Activated CD4-positive, alpha-beta T cell treated with anti-CD3 and anti-CD28 coated beads for 36 hours (primary cell): ENCODE data around the gene ULK1. TPM values are rescaled to one million over a fixed set of nuclear protein-coding genes. Genes with fewer than 3 reads are reported as not detected.
"Not testable (repeated sequence)": the region's sequence is repeated elsewhere in the genome, so short reads cannot be mapped to it uniquely, and the experiment has no call there.

Experiments used
- ATAC-seq: fragments of 200-7000 bp; cut with Tn5 transposase; one replicate; pipeline ENCODE4 v1.10.0; 2021; ENCODE audit warnings: mild to moderate bottlenecking, moderate library complexity
- CTCF ChIA-PET: fragments of 350-600 bp; sonication (Branson Sonifier 250); formaldehyde crosslinking; loops from one replicate; lab custom pipeline; 2021; ENCODE audit warnings: antibody characterized with exemption; lab: Charles Lee
- POLR2A ChIA-PET: fragments of 350-600 bp; sonication (Branson Sonifier 250); formaldehyde crosslinking; loops from one replicate; lab custom pipeline; 2021; ENCODE audit warnings: antibody characterized with exemption, inconsistent platforms; lab: Charles Lee
- DNase-seq: peaks from one replicate; pipeline ENCODE4 v3.0.0-alpha.2; 2020
- H3K27ac Mint-ChIP-seq: one replicate; pipeline ENCODE4 v1.8.0; 2021; ENCODE audit warnings: mixed read lengths
- H3K27me3 Mint-ChIP-seq: one replicate; pipeline ENCODE4 v1.8.0; 2021; ENCODE audit warnings: mixed read lengths
- H3K36me3 Mint-ChIP-seq: one replicate; pipeline ENCODE4 v1.8.0; 2021; ENCODE audit warnings: low read depth, mixed read lengths
- H3K4me1 Mint-ChIP-seq: one replicate; pipeline ENCODE4 v1.8.0; 2021; ENCODE audit warnings: mixed read lengths
- H3K4me3 Mint-ChIP-seq: one replicate; pipeline ENCODE4 v1.8.0; 2021; ENCODE audit warnings: mild to moderate bottlenecking, moderate library complexity, mixed read lengths
- H3K9me3 Mint-ChIP-seq: one replicate; pipeline ENCODE4 v1.8.0; 2021; ENCODE audit warnings: low read depth, mixed read lengths
- intact Hi-C, 2 experiments: fragments of 100-400 bp; cut with DNase I in 1 of 2; cut with micrococcal nuclease in 1 of 2; formaldehyde crosslinking; loops; one replicate each; pipeline versions ENCODE4 v1.14.2 to v1.15.1; 2022 to 2024; cut with DNase I, micrococcal nuclease
- total RNA-seq, 2 experiments: library from RNA; stranded (reverse); gene quantifications; one replicate each; pipeline ENCODE4 v1.2.3, GENCODE V29; 2021

Gene ULK1
- total RNA-seq, 2 experiments from 2014 or later = 12.9 to 14.4 TPM

GRCh38 chr12:131864469-131864868 lies 30.0 kb upstream of the ULK1 start:
- peaks cover 2% of the 10 kb centered on the region for H3K4me1 Mint-ChIP-seq
- ATAC-seq (no peak), DNase-seq (no peak)
- H3K36me3 Mint-ChIP-seq = no peaks in the 10 kb centered on the region
- no peak overlapping the region for H3K27ac Mint-ChIP-seq
- ChIA-PET CTCF (interaction anchor here (0.6 kb wide), 1 partner anchor 661 kb away, joined by 3 read pairs; no protein-coding TSS in a partner anchor), POLR2A (interaction anchor here (0.9 kb wide), 1 partner anchor 72 kb away, joined by 3 read pairs; no protein-coding TSS in a partner anchor)
- H3K9me3 Mint-ChIP-seq = no peaks in the 10 kb centered on the region
- intact Hi-C loops = no loop called here
- H3K27me3 Mint-ChIP-seq = no peaks in the 10 kb centered on the region
- no peak overlapping the region for H3K4me3 Mint-ChIP-seq

GRCh38 chr12:131865180-131865875 lies 29.1 kb upstream of the ULK1 start:
- Mint-ChIP-seq H3K9me3 (no peaks in the 10 kb centered on the region), H3K36me3 (no peaks in the 10 kb centered on the region), H3K4me3 (no peak overlapping the region), H3K27ac (no peak overlapping the region), H3K4me1 (peaks cover 2% of the 10 kb centered on the region), H3K27me3 (no peaks in the 10 kb centered on the region)
- no peak for ATAC-seq
- intact Hi-C loops = no loop called here
- ChIA-PET CTCF (interaction anchor here (0.6 kb wide), 1 partner anchor 662 kb away, joined by 3 read pairs; no protein-coding TSS in a partner anchor), POLR2A (interaction anchor here (0.9 kb wide), 1 partner anchor 71 kb away, joined by 3 read pairs; no protein-coding TSS in a partner anchor)
- DNase-seq = no peak

- Mint-ChIP-seq H3K36me3 (no peaks in the 10 kb centered on the region), H3K4me3 (no peak overlapping the region), H3K27me3 (no peaks in the 10 kb centered on the region), H3K4me1 (no peaks in the 10 kb centered on the region), H3K27ac (no peak overlapping the region), H3K9me3 (no peaks in the 10 kb centered on the region)
- ChIA-PET CTCF (no interaction called here), POLR2A (no interaction called here)
- DNase-seq = no peak
- intact Hi-C loops = no loop called here
- no peak for ATAC-seq
These were observed 27.0 kb upstream of the ULK1 start for GRCh38 chr12:131867471-131867870.

GRCh38 chr12:131867891-131868675 lies 26.3 kb upstream of the ULK1 start:
- intact Hi-C loops = no loop called here
- Mint-ChIP-seq H3K4me1 (no peaks in the 10 kb centered on the region), H3K4me3 (no peak overlapping the region), H3K27ac (no peak overlapping the region), H3K36me3 (no peaks in the 10 kb centered on the region), H3K27me3 (no peaks in the 10 kb centered on the region), H3K9me3 (no peaks in the 10 kb centered on the region)
- ATAC-seq (no peak), DNase-seq (no peak)
- POLR2A ChIA-PET = no interaction called here
- CTCF ChIA-PET = no interaction called here

- H3K27ac Mint-ChIP-seq = no peak overlapping the region
- intact Hi-C loops = no loop called here
- H3K36me3 Mint-ChIP-seq = no peaks in the 10 kb centered on the region
- ChIA-PET CTCF (no interaction called here), POLR2A (no interaction called here)
- H3K9me3 Mint-ChIP-seq = peaks cover 7% of the 10 kb centered on the region
- no peak for ATAC-seq
- no peaks in the 10 kb centered on the region for H3K4me1 Mint-ChIP-seq
- no peak for DNase-seq
- H3K27me3 Mint-ChIP-seq = no peaks in the 10 kb centered on the region
- H3K4me3 Mint-ChIP-seq = no peak overlapping the region
These were observed 24.5 kb upstream of the ULK1 start for GRCh38 chr12:131869871-131870418.

- peaks cover 7% of the 10 kb centered on the region for H3K9me3 Mint-ChIP-seq
- H3K36me3 Mint-ChIP-seq = no peaks in the 10 kb centered on the region
- DNase-seq = no peak
- intact Hi-C loops = no loop called here
- no peaks in the 10 kb centered on the region for H3K4me1 Mint-ChIP-seq
- ATAC-seq = no peak
- no peak overlapping the region for H3K4me3 Mint-ChIP-seq
- no peak overlapping the region for H3K27ac Mint-ChIP-seq
- ChIA-PET POLR2A (no interaction called here), CTCF (no interaction called here)
- no peaks in the 10 kb centered on the region for H3K27me3 Mint-ChIP-seq
These were observed 22.7 kb upstream of the ULK1 start for GRCh38 chr12:131871677-131872076.

- ATAC-seq = no peak
- Mint-ChIP-seq H3K27me3 (no peaks in the 10 kb centered on the region), H3K9me3 (peaks cover 7% of the 10 kb centered on the region), H3K27ac (no peak overlapping the region), H3K4me3 (no peak overlapping the region), H3K4me1 (no peaks in the 10 kb centered on the region), H3K36me3 (no peaks in the 10 kb centered on the region)
- CTCF ChIA-PET = no interaction called here
- intact Hi-C loops = no loop called here
- no peak for DNase-seq
- POLR2A ChIA-PET = interaction anchor here (0.6 kb wide), 1 partner anchor 73 kb away, joined by 3 read pairs; no protein-coding TSS in a partner anchor
These were observed 22.0 kb upstream of the ULK1 start for GRCh38 chr12:131872154-131873051.

GRCh38 chr12:131873293-131873692 lies 21.1 kb upstream of the ULK1 start:
- H3K27me3 Mint-ChIP-seq = no peaks in the 10 kb centered on the region

GRCh38 chr12:131874972-131875371 lies 19.4 kb upstream of the ULK1 start:
- CTCF ChIA-PET, H3K36me3 Mint-ChIP-seq, H3K27ac Mint-ChIP-seq, H3K9me3 Mint-ChIP-seq, intact Hi-C loops, POLR2A ChIA-PET, H3K27me3 Mint-ChIP-seq, ATAC-seq, H3K4me1 Mint-ChIP-seq, H3K4me3 Mint-ChIP-seq, DNase-seq: not testable (repeated sequence)

More at GRCh38 chr12:131873293-131873692, 21.1 kb upstream of the ULK1 start:
- H3K4me3 Mint-ChIP-seq = no peak overlapping the region
- H3K27ac Mint-ChIP-seq = no peak overlapping the region
- no peaks in the 10 kb centered on the region for H3K36me3 Mint-ChIP-seq
- H3K9me3 Mint-ChIP-seq = peaks cover 7% of the 10 kb centered on the region
- intact Hi-C loops = no loop called here
- no peak for DNase-seq
- ChIA-PET POLR2A (interaction anchor here (0.6 kb wide), 1 partner anchor 10 kb away, joined by 6 read pairs; no protein-coding TSS in a partner anchor), CTCF (no interaction called here)
- no peaks in the 10 kb centered on the region for H3K4me1 Mint-ChIP-seq
- no peak for ATAC-seq

- POLR2A ChIA-PET, CTCF ChIA-PET, H3K4me3 Mint-ChIP-seq, H3K27me3 Mint-ChIP-seq, intact Hi-C loops, DNase-seq, H3K4me1 Mint-ChIP-seq, H3K9me3 Mint-ChIP-seq, H3K36me3 Mint-ChIP-seq, ATAC-seq, H3K27ac Mint-ChIP-seq: not testable (repeated sequence)
These were observed 17.2 kb upstream of the ULK1 start for GRCh38 chr12:131877216-131877615.

GRCh38 chr12:131878436-131878835 lies 16.0 kb upstream of the ULK1 start:
- CTCF ChIA-PET, H3K9me3 Mint-ChIP-seq, DNase-seq, intact Hi-C loops, H3K27ac Mint-ChIP-seq, ATAC-seq, H3K4me3 Mint-ChIP-seq, POLR2A ChIA-PET, H3K4me1 Mint-ChIP-seq, H3K27me3 Mint-ChIP-seq, H3K36me3 Mint-ChIP-seq: not testable (repeated sequence)
